K562 (cell line): ENCODE measurements around the gene NR2C2AP. TPM values are rescaled to one million over a fixed set of nuclear protein-coding genes. Genes with fewer than 3 reads are reported as not detected.

Experiments
- ARID1B ChIP-seq: fragments of 450-650 bp; IDR thresholded peaks from 2 replicates; pipeline ENCODE4 v1.6.1; 2016; ENCODE audit warnings: antibody characterized with exemption, mild to moderate bottlenecking, inconsistent platforms
- ATF6 ChIP-seq: sonication (generic); formaldehyde crosslinking; IDR thresholded peaks from 2 replicates; pipeline ENCODE4 v1.4.0; 2020; ENCODE audit warnings: mild to moderate bottlenecking, missing genetic modification reagents
- CSDE1 ChIP-seq, 2 experiments: fragments of 450-650 bp; IDR thresholded peaks; 2 replicates each; pipeline ENCODE4 v1.6.1; 2016; ENCODE audit warnings: mild to moderate bottlenecking in 1 of 2
- FOXK1 ChIP-seq: sonication (generic); formaldehyde crosslinking; IDR thresholded peaks from 2 replicates; pipeline ENCODE4 v1.8.0; 2022; ENCODE audit warnings: missing genetic modification reagents, mild to moderate bottlenecking, borderline replicate concordance
- FOXK2 ChIP-seq, 2 experiments: fragments of 450-650 bp; IDR thresholded peaks in 1 of 2; conservative IDR thresholded peaks in 1 of 2; 2 replicates each; pipeline ENCODE4 v1.6.1; 2016; ENCODE audit warnings: low read depth in 2 of 2, mild to moderate bottlenecking in 1 of 2
- HIVEP1 ChIP-seq: fragments of 250-450 bp; sonication (Bioruptor Pico); IDR thresholded peaks from 2 replicates; pipeline ENCODE4 v1.4.0; 2020; ENCODE audit warnings: mild to moderate bottlenecking
- ILK ChIP-seq: fragments of 450-650 bp; IDR thresholded peaks from 2 replicates; pipeline ENCODE4 v1.6.1; 2016; ENCODE audit warnings: missing genetic modification characterization, low read depth, mild to moderate bottlenecking, missing compliant biosample characterization, moderate library complexity, borderline replicate concordance
- KLF1 ChIP-seq: fragments of 450-650 bp; IDR thresholded peaks from 2 replicates; pipeline ENCODE4 v1.6.1; 2016; ENCODE audit warnings: missing genetic modification characterization, missing compliant biosample characterization
- KLF16 ChIP-seq: IDR thresholded peaks from 2 replicates; pipeline ENCODE4 v1.6.1; 2016; ENCODE audit warnings: antibody characterized with exemption
- POLR2H ChIP-seq: IDR thresholded peaks from 2 replicates; pipeline ENCODE4 v1.6.1; 2016; ENCODE audit warnings: missing genetic modification characterization, low read depth, mild to moderate bottlenecking, control low read depth, missing compliant biosample characterization, moderate library complexity
- RBM39 ChIP-seq: fragments of 200-400 bp; formaldehyde crosslinking; optimal IDR thresholded peaks from 2 replicates; pipeline ENCODE3; 2018; ENCODE audit warnings: low read depth, low read length
- RFX7 ChIP-seq: fragments of 250-450 bp; sonication (Bioruptor Pico); IDR thresholded peaks from 2 replicates; pipeline ENCODE4 v1.5.1; 2021; ENCODE audit warnings: mild to moderate bottlenecking
- TCF3 ChIP-seq: sonication (generic); formaldehyde crosslinking; IDR thresholded peaks from 2 replicates; pipeline ENCODE4 v1.4.0; 2020; ENCODE audit warnings: mild to moderate bottlenecking, missing genetic modification reagents
- ZBTB11 ChIP-seq, 3 experiments: fragments of 200-800 bp in 1 of 3; fragments of 250-450 bp in 1 of 3; fragments of 450-650 bp in 1 of 3; sonication (Bioruptor Pico) in 1 of 3; sonication (Bioruptor generic) in 1 of 3; formaldehyde crosslinking in 1 of 3; IDR thresholded peaks; 2 replicates each; pipeline versions ENCODE4 v1.6.1 to v1.8.0; 2016 to 2022; ENCODE audit warnings: mild to moderate bottlenecking in 2 of 3, missing genetic modification characterization in 2 of 3, missing compliant biosample characterization in 1 of 3, moderate library complexity in 1 of 3
- ZNF511 ChIP-seq: sonication (generic); formaldehyde crosslinking; IDR thresholded peaks from 2 replicates; pipeline ENCODE4 v1.8.0; 2022; ENCODE audit warnings: mild to moderate bottlenecking, missing genetic modification reagents
- polyA plus RNA-seq, 8 experiments: library from polyadenylated mRNA; depleted of rRNA in 4 of 8; stranded (reverse) in 5 of 8; unstranded in 3 of 8; fragments of >200 nt; fragmentation: Nextera tagmentation in 2 of 8; fragmentation: Illumina TruSeq in 1 of 8; extraction: Ambion mirVana in 2 of 8; extraction: Trizol in 1 of 8; gene quantifications; 2 replicates each; pipeline versions ENCODE4 v1.2.1 to v1.2.3, GENCODE V29; 2011 to 2014; ENCODE audit warnings: inconsistent platforms in 1 of 8, missing spikeins in 1 of 8
- total RNA-seq, 7 experiments: library from RNA; depleted of rRNA in 6 of 7; stranded (reverse); fragments of >200 nt in 6 of 7; fragmentation: Illumina TruSeq in 2 of 7; extraction: Trizol in 2 of 7; gene quantifications; 2 replicates each; pipeline versions ENCODE4 v1.2.1 to v1.2.3, GENCODE V29; 2011 to 2021; ENCODE audit warnings: low replicate concordance in 1 of 7

NR2C2AP gene
- total and polyA plus RNA-seq, 9 of the 15 experiments (the other 6 are each of a cell fraction or from before 2014, with no cell fraction given), result 23.7 to 77.4 (median 32.4) TPM

GRCh38 chr19:19224852-19225494 lies 21.8 kb upstream of the NR2C2AP start (continued):
- TF ChIP-seq KLF1 (tag) (peak; percentile 61; the same call in 1 of the 2 replicates), TCF3 (CRISPR knock-in tag) (peak; percentile 40; the same call in 1 of the 2 replicates), RBM39 (no peak), ATF6 (CRISPR knock-in tag) (peak; percentile 93), CSDE1 (IDR thresholded peaks at IDR 0.05) (no peak), ZBTB11 (CRISPR knock-in tag; IDR thresholded peaks at IDR 0.05) (peak in 1 of 3 experiments; percentile 82; a peak in 2 of 6 replicates), RFX7 (CRISPR knock-in tag) (no peak), KLF16 (peak; percentile 24; the same call in 1 of the 2 replicates), POLR2H (no peak), FOXK2 (conservative IDR thresholded peaks at IDR 0.05 in 1 of 2, IDR thresholded peaks at IDR 0.05 in 1 of 2; ENCODE audit: low read depth in 2 of 2) (peak in 1 of 2 experiments; percentile 67; a peak in 1 of 4 replicates), ARID1B (0 out of 2 replicates have a peak, but pooled peaks have one; percentile 23), ILK (tag) (no peak), ZNF511 (CRISPR knock-in tag) (peak; percentile 99), HIVEP1 (CRISPR knock-in tag) (no peak), FOXK1 (CRISPR knock-in tag) (no peak)
